ENCODE measurements around the gene PLCH1. TPM values are rescaled to one million over a fixed set of nuclear protein-coding genes. Genes with fewer than 3 reads are reported as not detected.

PLCH1 gene
- total RNA-seq, 1 donor from 2014 or later = 32.0 TPM

GRCh38 chr3:155714295-155714718 lies 30.6 kb downstream of the PLCH1 start:
- H3K4me1 Mint-ChIP-seq = peaks cover 36% of the 10 kb centered on the region
- peaks cover 29% of the 10 kb centered on the region for H3K79me2 ChIP-seq (ENCODE audit: low read depth)
- peak; percentile 87 for DNase-seq (ENCODE audit: low spot score)
- peak overlapping the region; percentile 77 for H3K27ac ChIP-seq
- peaks cover 14% of the 10 kb centered on the region for H3K9me3 Mint-ChIP-seq
- peak overlapping the region; percentile 34 for H3K4me3 ChIP-seq
- H3K27me3 Mint-ChIP-seq (ENCODE audit: insufficient read depth, low read depth) = no peaks in the 10 kb centered on the region
- H2AFZ ChIP-seq (replicated peaks) = no peak overlapping the region
- H3K4me1 ChIP-seq = peaks cover 39% of the 10 kb centered on the region
- TF ChIP-seq EZH2phosphoT487 (IDR thresholded peaks at IDR 0.05) (peak; percentile 84), EZH2 (IDR thresholded peaks at IDR 0.05) (no peak)
- TF ChIP-seq, protein P1, sequence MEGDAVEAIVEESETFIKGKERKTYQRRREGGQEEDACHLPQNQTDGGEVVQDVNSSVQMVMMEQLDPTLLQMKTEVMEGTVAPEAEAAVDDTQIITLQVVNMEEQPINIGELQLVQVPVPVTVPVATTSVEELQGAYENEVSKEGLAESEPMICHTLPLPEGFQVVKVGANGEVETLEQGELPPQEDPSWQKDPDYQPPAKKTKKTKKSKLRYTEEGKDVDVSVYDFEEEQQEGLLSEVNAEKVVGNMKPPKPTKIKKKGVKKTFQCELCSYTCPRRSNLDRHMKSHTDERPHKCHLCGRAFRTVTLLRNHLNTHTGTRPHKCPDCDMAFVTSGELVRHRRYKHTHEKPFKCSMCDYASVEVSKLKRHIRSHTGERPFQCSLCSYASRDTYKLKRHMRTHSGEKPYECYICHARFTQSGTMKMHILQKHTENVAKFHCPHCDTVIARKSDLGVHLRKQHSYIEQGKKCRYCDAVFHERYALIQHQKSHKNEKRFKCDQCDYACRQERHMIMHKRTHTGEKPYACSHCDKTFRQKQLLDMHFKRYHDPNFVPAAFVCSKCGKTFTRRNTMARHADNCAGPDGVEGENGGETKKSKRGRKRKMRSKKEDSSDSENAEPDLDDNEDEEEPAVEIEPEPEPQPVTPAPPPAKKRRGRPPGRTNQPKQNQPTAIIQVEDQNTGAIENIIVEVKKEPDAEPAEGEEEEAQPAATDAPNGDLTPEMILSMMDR (IDR thresholded peaks at IDR 0.05) = no peak
- peak overlapping the region; percentile 17 for H3K27ac Mint-ChIP-seq
- H4K20me1 ChIP-seq (ENCODE audit: low read depth) = peaks cover 37% of the 10 kb centered on the region
- H3K4me3 Mint-ChIP-seq = peak overlapping the region; percentile 13
- peak overlapping the region; percentile 82 for H3K4me2 ChIP-seq
- peaks cover 28% of the 10 kb centered on the region for H3F3A ChIP-seq (ENCODE audit: low read depth)
- peaks cover 10% of the 10 kb centered on the region for H3K27me3 ChIP-seq
- no peaks in the 10 kb centered on the region for H3K36me3 ChIP-seq
- H3K36me3 Mint-ChIP-seq = peaks cover 38% of the 10 kb centered on the region
- H3K9ac ChIP-seq = no peak overlapping the region
- no peaks in the 10 kb centered on the region for H3K9me3 ChIP-seq (ENCODE audit: low read depth)

- Histone ChIP-seq H3K79me2 (ENCODE audit: low read depth) (peaks cover 29% of the 10 kb centered on the region), H3K9me3 (ENCODE audit: low read depth) (no peaks in the 10 kb centered on the region), H4K20me1 (ENCODE audit: low read depth) (peaks cover 37% of the 10 kb centered on the region), H3K27ac (no peak overlapping the region), H3K9ac (no peak overlapping the region), H3K36me3 (no peaks in the 10 kb centered on the region), H2AFZ (replicated peaks) (no peak overlapping the region), H3K4me1 (peaks cover 48% of the 10 kb centered on the region), H3F3A (ENCODE audit: low read depth) (peaks cover 28% of the 10 kb centered on the region), H3K4me2 (no peak overlapping the region), H3K27me3 (peaks cover 10% of the 10 kb centered on the region), H3K4me3 (no peak overlapping the region)
- Mint-ChIP-seq H3K4me1 (peaks cover 36% of the 10 kb centered on the region), H3K9me3 (peaks cover 2% of the 10 kb centered on the region), H3K36me3 (peaks cover 33% of the 10 kb centered on the region), H3K27ac (no peak overlapping the region), H3K4me3 (no peak overlapping the region), H3K27me3 (ENCODE audit: insufficient read depth, low read depth) (no peaks in the 10 kb centered on the region)
- no peak for DNase-seq (ENCODE audit: low spot score)
- TF ChIP-seq, protein P1 (IDR thresholded peaks at IDR 0.05) = no peak
- no peak for TF ChIP-seq EZH2 (IDR thresholded peaks at IDR 0.05)
- TF ChIP-seq EZH2phosphoT487 (IDR thresholded peaks at IDR 0.05) = no peak
Observed at GRCh38 chr3:155712008-155712407, 32.9 kb downstream of the PLCH1 start.

DNA sequence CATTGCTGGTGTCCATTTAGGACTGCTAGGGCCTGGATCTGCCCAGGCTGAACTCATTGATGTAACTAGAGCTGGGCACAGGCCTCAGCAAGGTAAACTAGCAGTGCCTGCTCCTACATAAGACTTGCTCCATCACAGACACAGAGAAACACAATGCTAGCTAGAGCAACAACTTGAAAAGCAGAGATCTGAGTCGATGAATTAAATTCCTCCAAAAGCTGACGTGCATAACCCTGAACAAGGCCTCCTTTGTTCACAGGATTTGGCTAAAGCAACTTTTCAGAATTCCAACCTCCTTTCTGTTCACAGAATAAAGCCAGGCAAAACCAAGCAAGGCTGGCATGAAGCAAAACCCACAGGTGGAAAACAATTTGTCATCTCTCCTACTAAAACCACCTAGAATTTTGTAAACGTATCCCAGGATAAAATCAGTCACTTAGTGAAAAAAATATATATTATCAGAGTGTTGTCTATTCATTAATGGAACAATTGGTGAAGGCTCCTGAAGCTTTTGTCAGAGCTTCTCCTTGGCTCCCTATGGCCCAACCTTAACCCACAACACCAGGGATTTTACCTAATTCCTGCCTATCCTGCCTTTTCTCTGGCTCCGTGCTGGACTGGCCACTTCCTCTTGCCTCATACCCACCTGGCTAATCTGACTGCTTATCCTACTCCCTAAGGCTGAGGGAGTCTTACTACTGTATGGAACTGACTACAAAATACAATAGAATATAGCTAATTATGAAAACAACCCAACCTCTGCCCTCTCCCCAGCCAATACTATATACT lies 39.9 kb downstream of the PLCH1 start:
- Histone ChIP-seq H3K36me3 (no peaks in the 10 kb centered on the region), H3K9me3 (ENCODE audit: low read depth) (no peaks in the 10 kb centered on the region), H3K4me1 (peaks cover 28% of the 10 kb centered on the region), H3K4me3 (no peak overlapping the region), H4K20me1 (ENCODE audit: low read depth) (peaks cover 8% of the 10 kb centered on the region), H3K4me2 (peak overlapping the region; percentile 11), H3K9ac (no peak overlapping the region), H3K27me3 (no peaks in the 10 kb centered on the region), H2AFZ (replicated peaks) (no peak overlapping the region), H3F3A (ENCODE audit: low read depth) (peaks cover 16% of the 10 kb centered on the region), H3K79me2 (ENCODE audit: low read depth) (peaks cover 9% of the 10 kb centered on the region), H3K27ac (peak overlapping the region; percentile 75)
- H3K27me3 Mint-ChIP-seq (ENCODE audit: insufficient read depth, low read depth) = no peaks in the 10 kb centered on the region
- H3K9me3 Mint-ChIP-seq = no peaks in the 10 kb centered on the region
- peaks cover 41% of the 10 kb centered on the region for H3K4me1 Mint-ChIP-seq
- peak overlapping the region; percentile 16 for H3K27ac Mint-ChIP-seq
- H3K4me3 Mint-ChIP-seq = no peak overlapping the region
- TF ChIP-seq EZH2phosphoT487 (IDR thresholded peaks at IDR 0.05) (no peak), EZH2 (IDR thresholded peaks at IDR 0.05) (no peak)
- peaks cover 19% of the 10 kb centered on the region for H3K36me3 Mint-ChIP-seq
- DNase-seq (ENCODE audit: low spot score) = peak; percentile 46

DNA sequence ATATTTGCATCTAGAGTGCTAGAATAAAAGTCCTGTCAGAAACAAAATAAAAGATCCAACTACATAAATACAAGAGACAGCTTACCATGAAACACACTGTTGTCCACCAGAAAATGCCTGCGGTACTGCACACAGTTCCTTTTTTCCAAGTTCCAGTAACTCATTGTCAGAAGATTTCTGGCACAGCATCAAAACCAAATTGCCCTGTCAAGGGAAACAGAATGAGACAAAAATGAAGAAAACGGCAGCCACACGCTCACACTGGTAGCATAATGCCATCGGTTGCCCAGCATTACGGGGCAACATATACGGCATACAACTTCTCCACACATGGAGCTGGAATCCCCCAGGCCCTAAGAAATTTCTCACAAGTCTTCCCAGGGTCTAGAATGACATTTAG lies 40.8 kb downstream of the PLCH1 start:
- Histone ChIP-seq H3K9me3 (ENCODE audit: low read depth) (no peaks in the 10 kb centered on the region), H3K27ac (peak overlapping the region; percentile 75), H3K9ac (no peak overlapping the region), H3F3A (ENCODE audit: low read depth) (peaks cover 16% of the 10 kb centered on the region), H3K4me2 (no peak overlapping the region), H3K4me1 (peaks cover 28% of the 10 kb centered on the region), H3K79me2 (ENCODE audit: low read depth) (peaks cover 10% of the 10 kb centered on the region), H3K36me3 (no peaks in the 10 kb centered on the region), H3K27me3 (no peaks in the 10 kb centered on the region), H3K4me3 (no peak overlapping the region), H2AFZ (replicated peaks) (no peak overlapping the region), H4K20me1 (ENCODE audit: low read depth) (peaks cover 8% of the 10 kb centered on the region)
- no peak for DNase-seq (ENCODE audit: low spot score)
- H3K9me3 Mint-ChIP-seq = no peaks in the 10 kb centered on the region
- H3K4me1 Mint-ChIP-seq = peaks cover 41% of the 10 kb centered on the region
- TF ChIP-seq EZH2phosphoT487 (IDR thresholded peaks at IDR 0.05) = no peak
- TF ChIP-seq, protein P1 (IDR thresholded peaks at IDR 0.05) = no peak
- no peak for TF ChIP-seq EZH2 (IDR thresholded peaks at IDR 0.05)
- H3K36me3 Mint-ChIP-seq = peaks cover 20% of the 10 kb centered on the region
- H3K27me3 Mint-ChIP-seq (ENCODE audit: insufficient read depth, low read depth) = no peaks in the 10 kb centered on the region
- no peak overlapping the region for H3K27ac Mint-ChIP-seq
- no peak overlapping the region for H3K4me3 Mint-ChIP-seq

Measured in neural progenitor cell (in vitro differentiated cells).